GM19468 (cell line): ENCODE results near the gene FGFR3.

ENCODE experiments used
- ATAC-seq: cut with Tn5 transposase; IDR thresholded peaks from one replicate; pipeline ENCODE4 v1.9.1; 2021; ENCODE audit warnings: mild to moderate bottlenecking, moderate library complexity, moderate number of reproducible peaks; ENCODE audit not compliant: unreplicated experiment; ENCODE audit errors: extremely low read depth

Gene FGFR3

GRCh38 chr4:1784789-1785591 lies 8.1 kb upstream of the FGFR3 start:
- no peak for ATAC-seq

GRCh38 chr4:1785592-1785991 lies 7.5 kb upstream of the FGFR3 start:
- ATAC-seq: no peak

GRCh38 chr4:1786544-1787362 lies 6.3 kb upstream of the FGFR3 start:
- ATAC-seq: no peak

- no peak for ATAC-seq
These were observed 5.5 kb upstream of the FGFR3 start for GRCh38 chr4:1787411-1788077.

GRCh38 chr4:1788254-1788973 lies 4.7 kb upstream of the FGFR3 start:
- no peak for ATAC-seq

GRCh38 chr4:1789552-1789951 lies 3.5 kb upstream of the FGFR3 start:
- no peak for ATAC-seq

- no peak for ATAC-seq
These were observed 3.1 kb upstream of the FGFR3 start for GRCh38 chr4:1790005-1790404.

GRCh38 chr4:1792158-1792831 lies 798 bp upstream of the FGFR3 start:
- ATAC-seq: no peak

GRCh38 chr4:1793496-1793840 lies 375 bp downstream of the FGFR3 start:
- no peak for ATAC-seq

- ATAC-seq: no peak
These were observed 1.1 kb downstream of the FGFR3 start for GRCh38 chr4:1793940-1794808.

GRCh38 chr4:1794809-1795298 lies 1.8 kb downstream of the FGFR3 start:
- ATAC-seq: no peak

GRCh38 chr4:1795299-1796195 lies 2.5 kb downstream of the FGFR3 start:
- no peak for ATAC-seq

GRCh38 chr4:1796486-1797204 lies 3.6 kb downstream of the FGFR3 start:
- ATAC-seq: no peak

- ATAC-seq: no peak
These were observed 4.3 kb downstream of the FGFR3 start for GRCh38 chr4:1797298-1797860.

- no peak for ATAC-seq
These were observed 4.9 kb downstream of the FGFR3 start for GRCh38 chr4:1797861-1798579.
